Ishikawa (cell line): ENCODE results near the gene KLF6.

Source experiments
- CEBPB ChIP-seq: IDR thresholded peaks from 2 replicates; pipeline ENCODE4 v1.6.1; 2012
- EP300 ChIP-seq: IDR thresholded peaks from 2 replicates; pipeline ENCODE4 v1.6.1; 2012; ENCODE audit warnings: borderline replicate concordance
- REST ChIP-seq: IDR thresholded peaks from 2 replicates; pipeline ENCODE4 v1.6.1; 2012; ENCODE audit warnings: low read depth, mild to moderate bottlenecking
- TAF1 ChIP-seq: IDR thresholded peaks from 2 replicates; pipeline ENCODE4 v1.6.1; 2012; ENCODE audit warnings: low read depth, mild to moderate bottlenecking
- TCF12 ChIP-seq: IDR thresholded peaks from 2 replicates; pipeline ENCODE4 v1.6.1; 2012; ENCODE audit warnings: low read depth
- YY1 ChIP-seq: IDR thresholded peaks from 2 replicates; pipeline ENCODE4 v1.6.1; 2012; ENCODE audit warnings: low read depth
- TF ChIP-seq, protein P1 (sequence below): IDR thresholded peaks from 2 replicates; pipeline ENCODE4 v1.6.1; 2012

DNA sequence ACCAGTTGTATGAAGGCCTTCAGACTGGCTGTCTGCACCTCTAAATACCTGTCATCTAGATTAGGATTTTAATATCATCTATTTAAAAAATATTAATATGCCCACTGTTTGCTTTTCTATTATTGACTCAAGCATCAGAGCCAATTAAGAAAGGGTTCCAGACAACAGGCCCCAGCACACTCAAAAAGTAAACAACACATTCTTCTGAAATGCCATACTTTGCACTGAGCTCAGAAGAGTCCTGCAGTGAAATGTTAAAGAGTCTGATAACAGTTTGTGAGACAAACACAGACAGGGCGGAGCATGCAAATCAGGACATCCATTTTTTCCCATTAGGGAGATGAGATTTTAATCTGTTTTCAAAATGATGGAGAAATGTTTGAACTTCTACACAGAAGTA, 45.9 kb upstream of the KLF6 start:
- TF ChIP-seq REST, result no peak
- TF ChIP-seq CEBPB, result no peak
- TF ChIP-seq EP300, result no peak
- TF ChIP-seq, protein P1, sequence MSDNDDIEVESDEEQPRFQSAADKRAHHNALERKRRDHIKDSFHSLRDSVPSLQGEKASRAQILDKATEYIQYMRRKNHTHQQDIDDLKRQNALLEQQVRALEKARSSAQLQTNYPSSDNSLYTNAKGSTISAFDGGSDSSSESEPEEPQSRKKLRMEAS, result no peak
- no peak for TF ChIP-seq YY1
- no peak for TF ChIP-seq TAF1
- TF ChIP-seq TCF12, result no peak
